GM18520 (cell line): ENCODE data around the gene PAX5.

Experiments
- ATAC-seq: cut with Tn5 transposase; IDR thresholded peaks from one replicate; pipeline ENCODE4 v1.9.1; 2021; ENCODE audit not compliant: unreplicated experiment

Gene PAX5

GRCh38 chr9:37025823-37026112 lies 8.3 kb downstream of the PAX5 start:
- no peak for ATAC-seq

- ATAC-seq: no peak
These were observed 8.8 kb downstream of the PAX5 start for GRCh38 chr9:37025071-37025822.

GRCh38 chr9:37017546-37017945 lies 16.5 kb downstream of the PAX5 start:
- ATAC-seq: no peak

GRCh38 chr9:37011530-37011929 lies 22.5 kb downstream of the PAX5 start:
- no peak for ATAC-seq

- no peak for ATAC-seq
These were observed 23.1 kb downstream of the PAX5 start for GRCh38 chr9:37010976-37011375.

- no peak for ATAC-seq
These were observed 23.9 kb downstream of the PAX5 start for GRCh38 chr9:37010180-37010579.

GRCh38 chr9:37007295-37007694 lies 26.8 kb downstream of the PAX5 start:
- no peak for ATAC-seq

- no peak for ATAC-seq
These were observed 28.4 kb downstream of the PAX5 start for GRCh38 chr9:37005517-37006140.

- peak; percentile 25 for ATAC-seq
These were observed 29.6 kb downstream of the PAX5 start for GRCh38 chr9:37004424-37004935.

GRCh38 chr9:37002413-37003217 lies 31.5 kb downstream of the PAX5 start:
- no peak for ATAC-seq

- ATAC-seq: no peak
These were observed 32.0 kb downstream of the PAX5 start for GRCh38 chr9:37002036-37002412.

GRCh38 chr9:37001459-37001858 lies 32.6 kb downstream of the PAX5 start:
- ATAC-seq: no peak

- ATAC-seq: no peak
These were observed 34.2 kb downstream of the PAX5 start for GRCh38 chr9:36999728-37000333.

- no peak for ATAC-seq
These were observed 36.7 kb downstream of the PAX5 start for GRCh38 chr9:36997414-36997813.

- no peak for ATAC-seq
These were observed 37.4 kb downstream of the PAX5 start for GRCh38 chr9:36996706-36997086.

GRCh38 chr9:36995927-36996705 lies 38.0 kb downstream of the PAX5 start:
- ATAC-seq: no peak

- ATAC-seq: peak; percentile 42
These were observed 39.9 kb downstream of the PAX5 start for GRCh38 chr9:36993933-36994764.

- ATAC-seq: no peak
These were observed 41.4 kb downstream of the PAX5 start for GRCh38 chr9:36992501-36993316.

GRCh38 chr9:36991516-36992134 lies 42.4 kb downstream of the PAX5 start:
- ATAC-seq: no peak
